ENCODE results near the gene CTNNBIP1.

The CTNNBIP1 gene

GRCh38 chr1:9903801-9904527 lies 6.1 kb downstream of the CTNNBIP1 start:
- peaks cover 4% of the 10 kb centered on the region for H3K36me3 ChIP-seq (ENCODE audit: insufficient read depth, insufficient read length, low read length)
- DNase-seq (ENCODE audit: low read depth, low spot score) = no peak
- H3K4me3 ChIP-seq (ENCODE audit: insufficient read length, low read depth) = no peak overlapping the region
- no peaks in the 10 kb centered on the region for H3K9me3 ChIP-seq (ENCODE audit: insufficient read depth, low read length)
- H3K9ac ChIP-seq (ENCODE audit: insufficient read length, low read depth) = no peak overlapping the region
- H3K4me1 ChIP-seq (ENCODE audit: insufficient read depth, insufficient read length) = peaks cover under 1% of the 10 kb centered on the region
- TF ChIP-seq YY1 (IDR thresholded peaks at IDR 0.05; ENCODE audit: insufficient read depth, insufficient read length) = no peak
- no peak for TF ChIP-seq SUZ12 (IDR thresholded peaks at IDR 0.05; ENCODE audit: extremely low read depth, insufficient read depth, insufficient read length)
- no peaks in the 10 kb centered on the region for H3K27me3 ChIP-seq (ENCODE audit: insufficient read depth, insufficient read length)

- no peak for DNase-seq (ENCODE audit: low read depth, low spot score)
- Histone ChIP-seq H3K4me1 (ENCODE audit: insufficient read depth, insufficient read length) (no peaks in the 10 kb centered on the region), H3K27me3 (ENCODE audit: insufficient read depth, insufficient read length) (no peaks in the 10 kb centered on the region), H3K9me3 (ENCODE audit: insufficient read depth, low read length) (no peaks in the 10 kb centered on the region), H3K4me3 (ENCODE audit: insufficient read length, low read depth) (no peak overlapping the region), H3K9ac (ENCODE audit: insufficient read length, low read depth) (no peak overlapping the region), H3K36me3 (ENCODE audit: insufficient read depth, insufficient read length, low read length) (peaks cover 4% of the 10 kb centered on the region)
- no peak for TF ChIP-seq YY1 (IDR thresholded peaks at IDR 0.05; ENCODE audit: insufficient read depth, insufficient read length)
- TF ChIP-seq SUZ12 (IDR thresholded peaks at IDR 0.05; ENCODE audit: extremely low read depth, insufficient read depth, insufficient read length) = no peak
- no peak for TF ChIP-seq ZNF274 (IDR thresholded peaks at IDR 0.05; ENCODE audit: low read depth, low read length)
Measured at GRCh38 chr1:9902060-9902452, 8.0 kb downstream of the CTNNBIP1 start.

- no peak overlapping the region for H3K9ac ChIP-seq (ENCODE audit: insufficient read length, low read depth)
- no peaks in the 10 kb centered on the region for H3K27me3 ChIP-seq (ENCODE audit: insufficient read depth, insufficient read length)
- TF ChIP-seq ZNF274 (IDR thresholded peaks at IDR 0.05; ENCODE audit: low read depth, low read length) (no peak), SUZ12 (IDR thresholded peaks at IDR 0.05; ENCODE audit: extremely low read depth, insufficient read depth, insufficient read length) (no peak), YY1 (IDR thresholded peaks at IDR 0.05; ENCODE audit: insufficient read depth, insufficient read length) (no peak)
- H3K4me3 ChIP-seq (ENCODE audit: insufficient read length, low read depth) = no peak overlapping the region
- no peak for DNase-seq (ENCODE audit: low read depth, low spot score)
- peaks cover 4% of the 10 kb centered on the region for H3K36me3 ChIP-seq (ENCODE audit: insufficient read depth, insufficient read length, low read length)
- no peaks in the 10 kb centered on the region for H3K4me1 ChIP-seq (ENCODE audit: insufficient read depth, insufficient read length)
- H3K9me3 ChIP-seq (ENCODE audit: insufficient read depth, low read length) = no peaks in the 10 kb centered on the region
Measured at GRCh38 chr1:9901148-9902059, 8.7 kb downstream of the CTNNBIP1 start.

GRCh38 chr1:9900142-9901043 lies 9.7 kb downstream of the CTNNBIP1 start:
- no peak for TF ChIP-seq SUZ12 (IDR thresholded peaks at IDR 0.05; ENCODE audit: extremely low read depth, insufficient read depth, insufficient read length)
- TF ChIP-seq YY1 (IDR thresholded peaks at IDR 0.05; ENCODE audit: insufficient read depth, insufficient read length) = no peak
- no peak for TF ChIP-seq ZNF274 (IDR thresholded peaks at IDR 0.05; ENCODE audit: low read depth, low read length)
- Histone ChIP-seq H3K9me3 (ENCODE audit: insufficient read depth, low read length) (no peaks in the 10 kb centered on the region), H3K9ac (ENCODE audit: insufficient read length, low read depth) (no peak overlapping the region), H3K36me3 (ENCODE audit: insufficient read depth, insufficient read length, low read length) (peaks cover 4% of the 10 kb centered on the region), H3K4me1 (ENCODE audit: insufficient read depth, insufficient read length) (no peaks in the 10 kb centered on the region), H3K4me3 (ENCODE audit: insufficient read length, low read depth) (no peak overlapping the region), H3K27me3 (ENCODE audit: insufficient read depth, insufficient read length) (no peaks in the 10 kb centered on the region)
- no peak for DNase-seq (ENCODE audit: low read depth, low spot score)

GRCh38 chr1:9894115-9894514 lies 16.0 kb downstream of the CTNNBIP1 start:
- H3K36me3 ChIP-seq (ENCODE audit: insufficient read depth, insufficient read length, low read length) = no peaks in the 10 kb centered on the region
- H3K9me3 ChIP-seq (ENCODE audit: insufficient read depth, low read length) = no peaks in the 10 kb centered on the region
- DNase-seq (ENCODE audit: low read depth, low spot score) = no peak
- H3K4me3 ChIP-seq (ENCODE audit: insufficient read length, low read depth) = no peak overlapping the region
- H3K4me1 ChIP-seq (ENCODE audit: insufficient read depth, insufficient read length) = peaks cover 14% of the 10 kb centered on the region
- H3K27me3 ChIP-seq (ENCODE audit: insufficient read depth, insufficient read length) = no peaks in the 10 kb centered on the region
- TF ChIP-seq YY1 (IDR thresholded peaks at IDR 0.05; ENCODE audit: insufficient read depth, insufficient read length) (no peak), ZNF274 (IDR thresholded peaks at IDR 0.05; ENCODE audit: low read depth, low read length) (no peak), SUZ12 (IDR thresholded peaks at IDR 0.05; ENCODE audit: extremely low read depth, insufficient read depth, insufficient read length) (no peak)
- H3K9ac ChIP-seq (ENCODE audit: insufficient read length, low read depth) = no peak overlapping the region

DNA sequence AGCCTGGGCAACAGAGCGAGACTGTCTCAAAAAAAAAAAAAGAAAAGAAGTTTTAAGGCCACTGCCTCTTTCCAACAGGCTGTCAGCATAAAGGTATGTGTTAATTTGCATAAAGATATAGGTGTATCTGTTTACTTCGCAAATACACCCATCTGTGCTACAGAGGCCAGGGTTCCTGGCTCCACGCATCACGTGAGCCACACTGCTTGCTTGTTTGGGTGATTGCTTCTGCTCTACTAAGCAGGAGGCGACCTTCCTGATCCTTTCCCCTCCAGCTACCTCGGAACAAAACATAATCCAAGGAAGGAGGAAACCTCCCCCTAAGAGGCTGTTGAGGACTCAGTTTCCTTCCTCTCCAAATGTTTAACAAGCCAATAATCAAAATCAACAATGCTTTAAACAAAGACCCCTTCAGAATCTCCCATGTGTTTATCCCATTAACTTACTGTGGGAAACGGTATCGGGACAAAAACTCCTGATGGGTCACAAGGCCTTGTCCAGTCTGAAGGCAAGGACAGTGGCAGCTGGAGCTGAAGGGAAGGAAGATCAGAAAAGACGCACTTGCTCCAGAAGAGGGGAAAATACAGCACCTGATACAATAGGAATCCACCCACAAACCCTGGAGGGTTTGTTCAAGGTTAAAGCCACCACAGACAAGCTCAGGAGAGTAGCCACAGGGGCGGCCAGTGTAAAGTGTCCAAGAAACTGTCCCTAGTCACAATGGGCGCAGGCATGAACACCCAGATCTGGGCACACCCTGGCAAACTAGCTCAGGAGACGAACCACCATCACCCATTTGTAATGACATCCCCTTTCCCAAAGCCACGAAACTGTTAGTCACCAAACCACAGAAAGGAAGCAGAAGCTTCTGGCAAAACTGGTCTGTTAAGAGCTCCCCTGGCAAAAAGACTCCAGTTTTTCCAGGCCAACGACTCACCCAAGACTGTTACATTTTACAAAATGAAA lies 17.2 kb downstream of the CTNNBIP1 start:
- Histone ChIP-seq H3K4me3 (ENCODE audit: insufficient read length, low read depth) (no peak overlapping the region), H3K27me3 (ENCODE audit: insufficient read depth, insufficient read length) (no peaks in the 10 kb centered on the region), H3K9me3 (ENCODE audit: insufficient read depth, low read length) (no peaks in the 10 kb centered on the region), H3K4me1 (ENCODE audit: insufficient read depth, insufficient read length) (peaks cover 20% of the 10 kb centered on the region), H3K9ac (ENCODE audit: insufficient read length, low read depth) (no peak overlapping the region), H3K36me3 (ENCODE audit: insufficient read depth, insufficient read length, low read length) (no peaks in the 10 kb centered on the region)
- TF ChIP-seq SUZ12 (IDR thresholded peaks at IDR 0.05; ENCODE audit: extremely low read depth, insufficient read depth, insufficient read length) = no peak
- TF ChIP-seq ZNF274 (IDR thresholded peaks at IDR 0.05; ENCODE audit: low read depth, low read length) = no peak
- no peak for DNase-seq (ENCODE audit: low read depth, low spot score)
